ENCODE data around the gene NUCB1. TPM values are rescaled to one million over a fixed set of nuclear protein-coding genes. Genes with fewer than 3 reads are reported as not detected.

NUCB1 gene
- total and polyA plus RNA-seq, 9 of the 15 experiments (the other 6 are each of a cell fraction or from before 2014, with no cell fraction given): 3.1 to 153 (median 71.7) TPM

DNA sequence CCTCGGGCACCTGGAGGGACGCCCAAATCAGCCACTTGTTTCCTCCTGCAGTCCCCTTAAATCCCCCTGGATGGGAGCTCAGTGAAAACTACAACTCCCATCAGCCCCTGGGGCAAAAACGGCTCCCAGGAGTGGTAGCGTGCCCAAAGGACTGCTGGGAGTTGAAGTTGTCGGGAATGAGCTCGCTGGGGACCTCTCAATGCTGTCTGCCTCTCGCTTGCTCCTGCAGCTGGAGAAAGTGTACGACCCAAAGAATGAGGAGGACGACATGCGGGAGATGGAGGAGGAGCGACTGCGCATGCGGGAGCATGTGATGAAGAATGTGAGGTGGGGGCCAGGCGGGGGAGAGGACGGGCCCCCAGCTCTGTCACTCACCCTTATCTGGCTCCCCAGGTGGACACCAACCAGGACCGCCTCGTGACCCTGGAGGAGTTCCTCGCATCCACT lies 18.7 kb downstream of the NUCB1 start:
- Histone ChIP-seq H3K79me2 (ENCODE audit: control insufficient read depth, insufficient read depth, low read length) (no peaks in the 10 kb centered on the region), H3K9me1 (ENCODE audit: control insufficient read depth, insufficient read depth, low read length) (no peaks in the 10 kb centered on the region), H4K20me1 (replicated peaks; ENCODE audit: control insufficient read depth, insufficient read depth, low read length) (no peaks in the 10 kb centered on the region), H3K27me3 (ENCODE audit: control insufficient read depth in 2 of 2, insufficient read depth in 2 of 2, low read length in 2 of 2) (no peaks in the 10 kb centered on the region), H3K4me2 (ENCODE audit: insufficient read depth, low read length) (0 out of 2 replicates have a peak overlapping the region, but pooled peaks have one; percentile 10), H3K9ac (ENCODE audit: insufficient read depth in 1 of 2, low read depth in 2 of 2, low read length in 2 of 2) (0 out of 4 replicates have a peak overlapping the region, but pooled peaks of 1 of the 2 experiments have one; percentile 28), H3K4me1 (replicated peaks in 1 of 2; ENCODE audit: control insufficient read depth in 2 of 2, insufficient read depth in 2 of 2, low read length in 2 of 2) (peaks cover 0 to 13% of the 10 kb centered on the region in 2 experiments; a peak in 3 of 5 replicates), H3K27ac (ENCODE audit: extremely low read depth, low read depth, low read length) (no peak overlapping the region), H2AFZ (ENCODE audit: low read depth, low read length) (no peak overlapping the region), H3K9me3 (replicated peaks; ENCODE audit: control insufficient read depth, insufficient read depth, low read depth, low read length) (no peaks in the 10 kb centered on the region), H3K36me3 (ENCODE audit: control insufficient read depth, insufficient read depth, low read length) (peaks cover 79% of the 10 kb centered on the region; the same call in 2 of the 3 replicates), H3K4me3 (no peak overlapping the region)
- 44% methylated on average over 15 of the region's 18 CpGs for WGBS (ENCODE audit: insufficient coverage, low coverage, missing lambda C conversion rate)
- POLR2A ChIA-PET: interaction anchor here (0.5 to 4.7 kb wide), 13 partner anchors 9 to 609 kb away, joined by 3 to 37 read pairs (median 6); partner anchors contain the start of genes DHDH, FTL, NUCB1 and PPP1R15A
- CTCF ChIA-PET (ENCODE audit: low intra/inter-chr PET ratio): no interaction called here
- peak; percentile 95 for FAIRE-seq
- in situ Hi-C loops (cut with MboI): no loop called here
- BruUV-seq (replicated peaks): no TSS peak
- DNase-seq (ENCODE audit: extremely low read depth in 1 of 4, low spot score in 3 of 4): peak; percentile 72 to 81 (median 78)
- intact Hi-C loops (cut with micrococcal nuclease): no loop called here
- ATAC-seq: peak; percentile 93
- TF ChIP-seq NCOA6 (IDR thresholded peaks at IDR 0.05) (no peak), SP1 (CRISPR knock-in tag; IDR thresholded peaks at IDR 0.05) (peak; percentile 64), GATAD2B (IDR thresholded peaks at IDR 0.05; ENCODE audit: borderline replicate concordance) (no peak), ZNF766 (CRISPR knock-in tag; conservative IDR thresholded peaks at IDR 0.05) (peak; percentile 92), PCBP1 (IDR thresholded peaks at IDR 0.05; ENCODE audit: low read depth, low read length, poor library complexity, severe bottlenecking) (no peak), POLR3G (IDR thresholded peaks at IDR 0.05; ENCODE audit: extremely low read depth, insufficient read length, insufficient replicate concordance) (no peak), ATF1 (CRISPR knock-in tag; IDR thresholded peaks at IDR 0.05) (no peak), ATF1 (tag; IDR thresholded peaks at IDR 0.05) (peak; percentile 42; the same call in 1 of the 2 replicates), PHB2 (IDR thresholded peaks at IDR 0.05; ENCODE audit: low read depth) (no peak), CBFA2T2 (conservative IDR thresholded peaks at IDR 0.05) (peak; percentile 38), ZBTB9 (CRISPR knock-in tag; IDR thresholded peaks at IDR 0.05) (no peak), NRF1 (conservative IDR thresholded peaks at IDR 0.05 in 1 of 2, IDR thresholded peaks at IDR 0.05 in 1 of 2) (peak; percentile 89 to 91), ZBTB17 (CRISPR knock-in tag; IDR thresholded peaks at IDR 0.05) (no peak), MEF2A (IDR thresholded peaks at IDR 0.05; ENCODE audit: control insufficient read depth, low read depth, low read length) (no peak), L3MBTL2 (IDR thresholded peaks at IDR 0.05) (peak; percentile 56), ZSCAN29 (IDR thresholded peaks at IDR 0.05) (no peak), LCOR (CRISPR knock-in tag; IDR thresholded peaks at IDR 0.05) (no peak), ZKSCAN3 (CRISPR knock-in tag; IDR thresholded peaks at IDR 0.05) (no peak), ZNF764 (CRISPR knock-in tag; IDR thresholded peaks at IDR 0.05; ENCODE audit: low read depth) (no peak), SRF (CRISPR knock-in tag; IDR thresholded peaks at IDR 0.05) (no peak), TAL1 (IDR thresholded peaks at IDR 0.05) (peak; percentile 53; the same call in 1 of the 2 replicates), ATF7 (IDR thresholded peaks at IDR 0.05) (peak; percentile 56), ZBTB34 (CRISPR knock-in tag; IDR thresholded peaks at IDR 0.05) (no peak), NR2C2 (CRISPR knock-in tag; IDR thresholded peaks at IDR 0.05) (no peak), NR2C2 (tag; IDR thresholded peaks at IDR 0.05) (peak; percentile 34; the same call in 1 of the 2 replicates)
